ENCODE data around the gene LHX1.

The LHX1 gene

DNA sequence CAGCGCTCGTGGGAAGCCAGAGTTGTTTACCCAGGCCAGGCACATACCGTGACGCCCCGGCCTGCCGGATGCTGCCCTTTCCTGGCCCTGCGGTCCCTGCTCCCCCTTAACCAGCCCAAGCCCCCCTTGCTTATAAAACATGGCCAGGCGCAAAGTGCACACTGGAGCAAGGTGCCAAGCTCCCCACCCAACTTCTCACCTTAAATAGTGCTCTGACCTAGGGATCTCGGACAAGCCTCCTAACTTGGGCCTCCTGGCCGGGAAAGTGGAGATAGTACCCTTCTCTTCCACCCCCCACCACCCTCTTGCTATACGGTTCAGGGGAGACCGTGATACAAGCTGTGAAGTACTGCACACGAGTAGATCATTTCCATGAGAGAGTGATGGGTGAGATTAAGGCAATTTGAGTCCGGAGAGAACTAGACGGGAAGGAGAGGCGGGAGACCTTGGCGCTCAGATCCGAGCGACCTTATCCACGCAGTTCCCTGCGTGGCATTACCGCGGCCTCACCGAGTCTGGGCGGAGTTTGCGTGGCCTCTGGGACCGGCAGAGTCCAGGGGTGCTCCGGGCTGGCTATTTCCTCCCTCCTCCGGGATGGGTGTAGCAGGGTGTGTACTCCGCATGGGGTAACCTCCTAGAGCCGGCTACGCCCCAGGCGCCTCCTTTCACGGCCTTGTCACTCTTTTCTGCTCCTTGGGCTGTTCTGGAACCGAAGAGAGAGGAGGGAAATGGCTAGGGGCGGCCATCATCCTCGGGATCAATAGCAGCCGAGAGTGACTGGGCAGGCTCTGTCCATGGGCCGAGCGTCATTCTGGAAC is 4.4 kb upstream of the LHX1 start:
- H3K27ac ChIP-seq (ENCODE audit: low read length) = no peak overlapping the region
- H4K20me1 ChIP-seq (ENCODE audit: insufficient read depth, low read length) = peaks cover 3% of the 10 kb centered on the region; the same call in 1 of the 2 replicates
- H3K9ac ChIP-seq (ENCODE audit: low read depth, low read length) = no peak overlapping the region
- no peaks in the 10 kb centered on the region for H3K9me3 ChIP-seq (ENCODE audit: insufficient read depth, low read length, severe bottlenecking)
- no peak for DNase-seq
- H3K36me3 ChIP-seq (ENCODE audit: insufficient read depth, low read length) = no peaks in the 10 kb centered on the region
- ATAC-seq (ENCODE audit: insufficient read depth, low read depth) = no peak
- H3K79me2 ChIP-seq (ENCODE audit: insufficient read depth, low read length) = no peaks in the 10 kb centered on the region
- TF ChIP-seq, protein P1, sequence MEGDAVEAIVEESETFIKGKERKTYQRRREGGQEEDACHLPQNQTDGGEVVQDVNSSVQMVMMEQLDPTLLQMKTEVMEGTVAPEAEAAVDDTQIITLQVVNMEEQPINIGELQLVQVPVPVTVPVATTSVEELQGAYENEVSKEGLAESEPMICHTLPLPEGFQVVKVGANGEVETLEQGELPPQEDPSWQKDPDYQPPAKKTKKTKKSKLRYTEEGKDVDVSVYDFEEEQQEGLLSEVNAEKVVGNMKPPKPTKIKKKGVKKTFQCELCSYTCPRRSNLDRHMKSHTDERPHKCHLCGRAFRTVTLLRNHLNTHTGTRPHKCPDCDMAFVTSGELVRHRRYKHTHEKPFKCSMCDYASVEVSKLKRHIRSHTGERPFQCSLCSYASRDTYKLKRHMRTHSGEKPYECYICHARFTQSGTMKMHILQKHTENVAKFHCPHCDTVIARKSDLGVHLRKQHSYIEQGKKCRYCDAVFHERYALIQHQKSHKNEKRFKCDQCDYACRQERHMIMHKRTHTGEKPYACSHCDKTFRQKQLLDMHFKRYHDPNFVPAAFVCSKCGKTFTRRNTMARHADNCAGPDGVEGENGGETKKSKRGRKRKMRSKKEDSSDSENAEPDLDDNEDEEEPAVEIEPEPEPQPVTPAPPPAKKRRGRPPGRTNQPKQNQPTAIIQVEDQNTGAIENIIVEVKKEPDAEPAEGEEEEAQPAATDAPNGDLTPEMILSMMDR (IDR thresholded peaks at IDR 0.05; ENCODE audit: borderline replicate concordance, extremely low read depth, low read length, poor library complexity, severe bottlenecking) = no peak
- no peak for TF ChIP-seq EZH2 (IDR thresholded peaks at IDR 0.05; ENCODE audit: borderline replicate concordance, low read depth, low read length, severe bottlenecking)
- no peaks in the 10 kb centered on the region for H3K4me1 ChIP-seq (ENCODE audit: insufficient read depth, low read length)
- no peak overlapping the region for H3K4me2 ChIP-seq (ENCODE audit: insufficient read depth, low read length)
- H3K27me3 ChIP-seq (ENCODE audit: insufficient read depth, low read length, poor library complexity) = peaks cover 29% of the 10 kb centered on the region
- H2AFZ ChIP-seq (ENCODE audit: low read depth, low read length) = no peak overlapping the region
- no peak overlapping the region for H3K4me3 ChIP-seq (ENCODE audit: low read depth in 1 of 2, low read length in 2 of 2)

DNA sequence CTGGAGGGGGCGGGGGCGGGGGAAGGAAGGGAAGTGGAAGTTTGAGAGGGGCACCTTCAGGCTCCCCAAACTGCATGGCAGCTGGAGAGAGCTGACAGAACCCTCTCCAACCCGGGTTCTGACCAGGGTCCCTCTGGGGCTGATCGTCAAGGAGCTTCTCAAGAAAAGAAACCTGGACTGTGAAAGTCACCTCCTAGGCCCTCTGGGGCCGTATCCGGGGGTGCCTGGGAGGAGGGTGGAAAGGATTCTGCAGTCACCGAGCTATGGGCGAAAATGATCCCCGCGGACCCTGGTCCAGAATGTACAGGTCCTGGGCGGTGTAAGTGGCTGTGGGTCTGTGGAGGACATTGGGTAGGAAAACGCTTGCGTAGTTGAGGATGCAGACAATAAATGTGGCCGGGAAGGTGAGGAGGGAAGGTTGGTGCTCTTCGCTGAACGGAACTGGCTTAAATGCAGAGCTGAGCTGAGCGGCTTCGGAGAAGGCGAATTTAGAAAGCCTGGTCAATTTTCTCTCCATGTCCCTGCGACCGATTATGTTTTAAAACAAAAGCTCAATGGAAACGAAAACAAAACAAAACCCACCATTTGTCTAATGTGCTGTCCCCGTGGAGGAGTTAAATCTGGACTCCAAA is 3.6 kb upstream of the LHX1 start:
- no peak overlapping the region for H3K9ac ChIP-seq (ENCODE audit: low read depth, low read length)
- H4K20me1 ChIP-seq (ENCODE audit: insufficient read depth, low read length) = peaks cover 3% of the 10 kb centered on the region; the same call in 1 of the 2 replicates
- no peak overlapping the region for H2AFZ ChIP-seq (ENCODE audit: low read depth, low read length)
- no peak overlapping the region for H3K4me3 ChIP-seq (ENCODE audit: low read depth in 1 of 2, low read length in 2 of 2)
- ATAC-seq (ENCODE audit: insufficient read depth, low read depth) (no peak), DNase-seq (no peak)
- peaks cover 26% of the 10 kb centered on the region for H3K27me3 ChIP-seq (ENCODE audit: insufficient read depth, low read length, poor library complexity)
- no peaks in the 10 kb centered on the region for H3K9me3 ChIP-seq (ENCODE audit: insufficient read depth, low read length, severe bottlenecking)
- TF ChIP-seq, protein P1 (IDR thresholded peaks at IDR 0.05; ENCODE audit: borderline replicate concordance, extremely low read depth, low read length, poor library complexity, severe bottlenecking) = no peak
- no peak for TF ChIP-seq EZH2 (IDR thresholded peaks at IDR 0.05; ENCODE audit: borderline replicate concordance, low read depth, low read length, severe bottlenecking)
- H3K4me2 ChIP-seq (ENCODE audit: insufficient read depth, low read length) = no peak overlapping the region
- H3K79me2 ChIP-seq (ENCODE audit: insufficient read depth, low read length) = no peaks in the 10 kb centered on the region
- H3K27ac ChIP-seq (ENCODE audit: low read length) = no peak overlapping the region
- no peaks in the 10 kb centered on the region for H3K4me1 ChIP-seq (ENCODE audit: insufficient read depth, low read length)
- no peaks in the 10 kb centered on the region for H3K36me3 ChIP-seq (ENCODE audit: insufficient read depth, low read length)

DNA sequence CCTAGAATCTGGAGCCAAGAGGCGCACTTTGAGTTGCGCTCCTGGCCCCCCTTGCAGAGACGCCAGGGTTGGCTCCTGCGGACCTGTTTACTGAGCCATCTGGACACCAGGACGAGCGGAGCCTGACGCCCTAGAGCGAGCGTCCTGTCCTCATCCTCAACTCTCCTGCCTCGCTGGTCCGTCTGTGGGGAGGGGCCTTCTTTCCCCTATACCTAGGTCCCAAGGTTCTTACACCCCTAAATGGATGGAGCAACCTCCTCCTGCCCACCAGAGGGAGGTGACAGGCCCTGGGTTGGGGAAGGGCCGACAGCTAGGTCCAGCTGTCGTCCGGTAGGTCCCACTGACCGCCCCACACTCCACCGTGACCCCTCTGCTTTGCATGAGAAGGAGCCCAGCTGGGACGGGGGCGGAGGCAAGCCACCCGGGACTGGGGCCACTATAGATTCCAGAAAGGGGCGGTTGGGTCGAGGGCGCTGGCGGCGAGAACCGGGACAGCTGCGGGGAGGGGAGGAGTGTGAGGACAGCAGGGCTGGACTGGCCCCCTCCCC is 3.1 kb upstream of the LHX1 start:
- Histone ChIP-seq H3K79me2 (ENCODE audit: insufficient read depth, low read length) (no peaks in the 10 kb centered on the region), H3K4me1 (ENCODE audit: insufficient read depth, low read length) (no peaks in the 10 kb centered on the region), H3K4me2 (ENCODE audit: insufficient read depth, low read length) (no peak overlapping the region), H4K20me1 (ENCODE audit: insufficient read depth, low read length) (peaks cover 3% of the 10 kb centered on the region; the same call in 1 of the 2 replicates), H3K9ac (ENCODE audit: low read depth, low read length) (no peak overlapping the region), H3K27me3 (ENCODE audit: insufficient read depth, low read length, poor library complexity) (peaks cover 24% of the 10 kb centered on the region), H3K4me3 (ENCODE audit: low read depth in 1 of 2, low read length in 2 of 2) (no peak overlapping the region), H3K36me3 (ENCODE audit: insufficient read depth, low read length) (no peaks in the 10 kb centered on the region), H3K9me3 (ENCODE audit: insufficient read depth, low read length, severe bottlenecking) (no peaks in the 10 kb centered on the region), H2AFZ (ENCODE audit: low read depth, low read length) (no peak overlapping the region), H3K27ac (ENCODE audit: low read length) (no peak overlapping the region)
- DNase-seq (no peak), ATAC-seq (ENCODE audit: insufficient read depth, low read depth) (no peak)
- TF ChIP-seq EZH2 (IDR thresholded peaks at IDR 0.05; ENCODE audit: borderline replicate concordance, low read depth, low read length, severe bottlenecking) = no peak
- TF ChIP-seq, protein P1 (IDR thresholded peaks at IDR 0.05; ENCODE audit: borderline replicate concordance, extremely low read depth, low read length, poor library complexity, severe bottlenecking) = no peak

Data from DND-41 (cell line).